Activated CD4-positive, alpha-beta memory T cell treated with anti-CD3 and anti-CD28 coated beads for 36 hours (primary cell): ENCODE measurements around the gene PCDH15. TPM values are rescaled to one million over a fixed set of nuclear protein-coding genes. Genes with fewer than 3 reads are reported as not detected.

Experiments used
- CTCF ChIA-PET: fragments of 350-600 bp; sonication (Branson Sonifier 250); formaldehyde crosslinking; loops from one replicate; lab custom pipeline; 2021; ENCODE audit warnings: antibody characterized with exemption, inconsistent platforms; lab: Charles Lee
- POLR2A ChIA-PET: fragments of 350-600 bp; sonication (Branson Sonifier 250); formaldehyde crosslinking; loops from one replicate; lab custom pipeline; 2021; ENCODE audit warnings: antibody characterized with exemption; lab: Charles Lee
- DNase-seq: peaks from one replicate; pipeline ENCODE4 v3.0.0-alpha.2; 2020
- H3K27ac Mint-ChIP-seq: one replicate; pipeline ENCODE4 v1.8.0; 2021; ENCODE audit warnings: mixed read lengths
- H3K27me3 Mint-ChIP-seq: one replicate; pipeline ENCODE4 v1.8.0; 2021; ENCODE audit warnings: mixed read lengths
- H3K36me3 Mint-ChIP-seq: one replicate; pipeline ENCODE4 v1.8.0; 2021; ENCODE audit warnings: mixed read lengths
- H3K4me1 Mint-ChIP-seq: one replicate; pipeline ENCODE4 v1.8.0; 2021; ENCODE audit warnings: low read depth, mixed read lengths
- H3K4me3 Mint-ChIP-seq: one replicate; pipeline ENCODE4 v1.8.0; 2021; ENCODE audit warnings: mild to moderate bottlenecking, mixed read lengths
- H3K9me3 Mint-ChIP-seq: one replicate; pipeline ENCODE4 v1.8.0; 2021; ENCODE audit warnings: mixed read lengths
- intact Hi-C: fragments of 100-400 bp; cut with micrococcal nuclease; formaldehyde crosslinking; loops from one replicate; pipeline ENCODE4 v1.15.1; 2023
- total RNA-seq, 2 experiments: library from RNA; stranded (reverse); gene quantifications; one replicate each; pipeline ENCODE4 v1.2.3, GENCODE V29; 2021

PCDH15 gene
- total RNA-seq, 2 experiments from 2014 or later = not detected

- H3K4me3 Mint-ChIP-seq = no peak overlapping the region
- CTCF ChIA-PET = no interaction called here
- no peaks in the 10 kb centered on the region for H3K27me3 Mint-ChIP-seq
- no peak overlapping the region for H3K27ac Mint-ChIP-seq
- POLR2A ChIA-PET = no interaction called here
- peaks cover 24% of the 10 kb centered on the region for H3K9me3 Mint-ChIP-seq
- H3K36me3 Mint-ChIP-seq = no peaks in the 10 kb centered on the region
- DNase-seq = no peak
- no peaks in the 10 kb centered on the region for H3K4me1 Mint-ChIP-seq
- intact Hi-C loops = no loop called here
Observed at GRCh38 chr10:54139819-54140428, 661.1 kb downstream of the PCDH15 start.

GRCh38 chr10:54137396-54137795 is 663.6 kb downstream of the PCDH15 start:
- CTCF ChIA-PET = no interaction called here
- H3K4me1 Mint-ChIP-seq = no peaks in the 10 kb centered on the region
- H3K36me3 Mint-ChIP-seq = no peaks in the 10 kb centered on the region
- peaks cover 24% of the 10 kb centered on the region for H3K9me3 Mint-ChIP-seq
- H3K27ac Mint-ChIP-seq = no peak overlapping the region
- no peaks in the 10 kb centered on the region for H3K27me3 Mint-ChIP-seq
- POLR2A ChIA-PET = no interaction called here
- DNase-seq = no peak
- intact Hi-C loops = no loop called here
- no peak overlapping the region for H3K4me3 Mint-ChIP-seq

- intact Hi-C loops = no loop called here
- H3K9me3 Mint-ChIP-seq = peaks cover 21% of the 10 kb centered on the region
- no peak overlapping the region for H3K27ac Mint-ChIP-seq
- no peaks in the 10 kb centered on the region for H3K27me3 Mint-ChIP-seq
- POLR2A ChIA-PET = no interaction called here
- no peaks in the 10 kb centered on the region for H3K4me1 Mint-ChIP-seq
- DNase-seq = no peak
- no peak overlapping the region for H3K4me3 Mint-ChIP-seq
- H3K36me3 Mint-ChIP-seq = no peaks in the 10 kb centered on the region
- CTCF ChIA-PET = no interaction called here
Observed at GRCh38 chr10:54133203-54133602, 667.8 kb downstream of the PCDH15 start.

GRCh38 chr10:54131833-54132232 is 669.2 kb downstream of the PCDH15 start:
- POLR2A ChIA-PET = no interaction called here
- CTCF ChIA-PET = no interaction called here
- Mint-ChIP-seq H3K4me1 (no peaks in the 10 kb centered on the region), H3K36me3 (no peaks in the 10 kb centered on the region), H3K27ac (no peak overlapping the region), H3K27me3 (no peaks in the 10 kb centered on the region), H3K9me3 (peaks cover 13% of the 10 kb centered on the region), H3K4me3 (no peak overlapping the region)
- intact Hi-C loops = no loop called here
- DNase-seq = no peak

- Mint-ChIP-seq H3K27me3 (no peaks in the 10 kb centered on the region), H3K27ac (no peak overlapping the region), H3K9me3 (peaks cover 14% of the 10 kb centered on the region), H3K4me3 (no peak overlapping the region), H3K36me3 (no peaks in the 10 kb centered on the region), H3K4me1 (no peaks in the 10 kb centered on the region)
- DNase-seq = no peak
- CTCF ChIA-PET = no interaction called here
- POLR2A ChIA-PET = no interaction called here
- intact Hi-C loops = no loop called here
Observed at GRCh38 chr10:54130394-54130793, 670.6 kb downstream of the PCDH15 start.

- Mint-ChIP-seq H3K9me3 (peaks cover 39% of the 10 kb centered on the region), H3K36me3 (no peaks in the 10 kb centered on the region), H3K27me3 (no peaks in the 10 kb centered on the region), H3K27ac (no peak overlapping the region), H3K4me1 (no peaks in the 10 kb centered on the region), H3K4me3 (no peak overlapping the region)
- CTCF ChIA-PET = interaction anchor here (0.9 kb wide), 1 partner anchor 322 kb away, joined by 3 read pairs; no protein-coding TSS in a partner anchor
- POLR2A ChIA-PET = no interaction called here
- no peak for DNase-seq
- intact Hi-C loops = no loop called here
Observed at GRCh38 chr10:54125098-54125747, 675.8 kb downstream of the PCDH15 start.

- no peak for DNase-seq
- intact Hi-C loops = no loop called here
- CTCF ChIA-PET = interaction anchor here (0.9 kb wide), 1 partner anchor 323 kb away, joined by 3 read pairs; no protein-coding TSS in a partner anchor
- Mint-ChIP-seq H3K27me3 (no peaks in the 10 kb centered on the region), H3K4me3 (no peak overlapping the region), H3K36me3 (no peaks in the 10 kb centered on the region), H3K9me3 (peaks cover 35% of the 10 kb centered on the region), H3K4me1 (no peaks in the 10 kb centered on the region), H3K27ac (no peak overlapping the region)
- POLR2A ChIA-PET = no interaction called here
Observed at GRCh38 chr10:54124209-54124885, 676.7 kb downstream of the PCDH15 start.

GRCh38 chr10:54120806-54121205 is 680.2 kb downstream of the PCDH15 start:
- ChIA-PET CTCF (no interaction called here), POLR2A (no interaction called here)
- Mint-ChIP-seq H3K4me3 (no peak overlapping the region), H3K36me3 (no peaks in the 10 kb centered on the region), H3K27me3 (no peaks in the 10 kb centered on the region), H3K27ac (no peak overlapping the region), H3K9me3 (peaks cover 50% of the 10 kb centered on the region), H3K4me1 (no peaks in the 10 kb centered on the region)
- DNase-seq = no peak
- intact Hi-C loops = no loop called here

- Mint-ChIP-seq H3K4me3 (no peak overlapping the region), H3K9me3 (peaks cover 17% of the 10 kb centered on the region), H3K4me1 (no peaks in the 10 kb centered on the region), H3K27ac (no peak overlapping the region), H3K36me3 (no peaks in the 10 kb centered on the region), H3K27me3 (no peaks in the 10 kb centered on the region)
- no peak for DNase-seq
- intact Hi-C loops = no loop called here
- ChIA-PET POLR2A (no interaction called here), CTCF (no interaction called here)
Observed at GRCh38 chr10:54108961-54109360, 692.1 kb downstream of the PCDH15 start.

- ChIA-PET POLR2A (no interaction called here), CTCF (no interaction called here)
- intact Hi-C loops = no loop called here
- no peak overlapping the region for H3K4me3 Mint-ChIP-seq
- H3K4me1 Mint-ChIP-seq = no peaks in the 10 kb centered on the region
- H3K9me3 Mint-ChIP-seq = peaks cover 4% of the 10 kb centered on the region
- H3K27ac Mint-ChIP-seq = no peak overlapping the region
- no peak for DNase-seq
- H3K27me3 Mint-ChIP-seq = no peaks in the 10 kb centered on the region
- no peaks in the 10 kb centered on the region for H3K36me3 Mint-ChIP-seq
Observed at GRCh38 chr10:54096892-54097291, 704.1 kb downstream of the PCDH15 start.

- H3K27me3 Mint-ChIP-seq = no peaks in the 10 kb centered on the region
- H3K36me3 Mint-ChIP-seq = no peaks in the 10 kb centered on the region
- no peak for DNase-seq
- H3K4me3 Mint-ChIP-seq = no peak overlapping the region
- no peak overlapping the region for H3K27ac Mint-ChIP-seq
- H3K4me1 Mint-ChIP-seq = no peaks in the 10 kb centered on the region
- POLR2A ChIA-PET = no interaction called here
- CTCF ChIA-PET = no interaction called here
- intact Hi-C loops = no loop called here
- H3K9me3 Mint-ChIP-seq = no peaks in the 10 kb centered on the region
Observed at GRCh38 chr10:54094321-54094720, 706.7 kb downstream of the PCDH15 start.

- intact Hi-C loops = no loop called here
- POLR2A ChIA-PET = no interaction called here
- Mint-ChIP-seq H3K4me3 (no peak overlapping the region), H3K27me3 (no peaks in the 10 kb centered on the region), H3K27ac (no peak overlapping the region), H3K4me1 (no peaks in the 10 kb centered on the region), H3K36me3 (no peaks in the 10 kb centered on the region), H3K9me3 (peaks cover 9% of the 10 kb centered on the region)
- CTCF ChIA-PET = no interaction called here
- no peak for DNase-seq
Observed at GRCh38 chr10:54091237-54091636, 709.8 kb downstream of the PCDH15 start.
